Right lung (tissue), 5 donors: ENCODE measurements around the gene HDGFL3. TPM values are rescaled to one million over a fixed set of nuclear protein-coding genes. Genes with fewer than 3 reads are reported as not detected.
"Not testable (repeated sequence)": the region's sequence is repeated elsewhere in the genome, so short reads cannot be mapped to it uniquely, and the experiment has no call there.

Source experiments
- DNase-seq, 2 donors: peaks; one replicate each; pipeline ENCODE4 v3.0.0-alpha.2; 2013
- polyA plus RNA-seq, 5 donors: library from polyadenylated mRNA; unstranded; fragments of 120-200 nt; gene quantifications; one replicate each; pipeline versions ENCODE4 v1.2.1 to v1.2.3, GENCODE V29; 2013; ENCODE audit warnings: inconsistent platforms in 1 of 5, low replicate concordance in 1 of 5; ENCODE audit not compliant: insufficient read length in 5 of 5, insufficient read depth in 1 of 5

HDGFL3 gene
- polyA plus RNA-seq, 5 donors: 80.7 to 117 (median 101) TPM

DNA sequence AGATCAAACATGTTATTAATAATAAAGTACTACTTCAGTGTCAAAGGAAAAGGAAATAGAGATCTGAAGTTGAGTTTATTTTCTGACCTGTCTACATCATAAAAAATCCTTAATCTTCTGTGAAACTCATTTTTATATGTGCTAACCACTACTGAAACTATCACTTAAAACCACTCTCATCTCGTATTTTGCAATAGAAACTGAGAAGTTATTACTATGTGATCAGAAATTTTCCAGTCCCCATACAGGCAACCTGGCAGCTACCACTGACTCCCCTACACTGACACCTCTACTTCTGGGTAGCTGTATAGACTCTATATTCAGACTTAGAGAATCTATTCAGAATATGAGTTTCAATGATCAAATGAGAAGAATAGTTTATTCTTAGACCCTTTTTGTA, 8.3 kb downstream of the HDGFL3 start:
- DNase-seq: no peak

- no peak for DNase-seq
Measured at GRCh38 chr15:83198476-83198875, 9.1 kb downstream of the HDGFL3 start.

- no peak for DNase-seq
Measured at GRCh38 chr15:83194528-83194927, 13.1 kb downstream of the HDGFL3 start.

DNA sequence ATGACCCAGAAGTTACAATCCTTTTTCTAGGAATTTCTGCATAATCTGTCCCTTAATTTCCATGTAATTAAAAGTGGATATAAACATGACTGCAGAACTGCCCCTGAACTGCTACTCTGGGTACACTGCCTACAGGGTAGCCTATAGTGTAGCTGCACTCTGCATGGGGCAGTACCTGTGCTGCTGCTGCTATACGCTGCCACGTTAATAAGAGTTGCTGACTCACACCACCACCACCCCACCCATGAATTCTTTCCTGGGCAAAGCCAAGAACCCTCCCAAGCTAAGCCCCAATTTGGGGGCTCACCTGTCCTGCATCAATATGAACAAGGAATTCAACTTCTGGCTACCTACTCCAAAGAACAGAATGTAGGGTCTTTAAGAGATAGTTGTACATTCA, 13.9 kb downstream of the HDGFL3 start:
- DNase-seq: no peak

DNA sequence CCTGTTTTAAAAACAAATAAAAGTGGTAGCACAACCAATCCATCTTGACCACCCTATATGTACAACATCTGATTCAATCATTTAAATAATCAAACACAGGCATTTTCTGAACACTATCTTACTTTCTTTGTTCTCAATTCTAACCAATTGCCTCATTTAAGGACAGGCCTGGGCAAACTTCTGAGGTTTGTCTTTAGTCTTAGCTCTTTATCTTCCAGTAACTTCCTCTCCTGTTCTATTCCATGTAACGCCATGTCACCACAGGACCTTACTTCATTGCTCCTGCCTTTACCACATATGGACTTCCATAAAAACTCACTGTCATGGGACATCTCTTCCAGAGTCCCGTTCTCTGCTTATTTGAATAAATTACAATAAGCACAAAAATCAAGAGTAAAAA, 14.9 kb downstream of the HDGFL3 start:
- no peak for DNase-seq

DNA sequence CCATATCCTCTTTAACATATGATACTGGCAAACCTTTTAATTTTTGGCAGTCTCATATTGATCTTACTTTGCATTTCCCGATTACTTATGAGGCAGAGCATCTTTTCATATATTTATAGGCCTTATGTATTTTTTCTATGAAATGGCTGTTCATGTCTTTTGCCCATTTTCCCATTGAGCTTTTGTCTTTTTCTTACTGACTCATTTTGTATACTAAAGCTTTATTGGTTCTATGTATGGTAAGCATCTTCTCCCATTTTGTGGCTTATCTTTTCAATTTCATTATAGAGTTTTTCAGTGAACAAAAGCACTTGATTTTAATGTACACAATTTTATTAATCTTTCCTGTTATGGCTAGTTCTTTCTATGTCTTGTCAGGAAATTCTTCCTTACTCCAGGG, 17.2 kb downstream of the HDGFL3 start:
- DNase-seq: no peak

DNA sequence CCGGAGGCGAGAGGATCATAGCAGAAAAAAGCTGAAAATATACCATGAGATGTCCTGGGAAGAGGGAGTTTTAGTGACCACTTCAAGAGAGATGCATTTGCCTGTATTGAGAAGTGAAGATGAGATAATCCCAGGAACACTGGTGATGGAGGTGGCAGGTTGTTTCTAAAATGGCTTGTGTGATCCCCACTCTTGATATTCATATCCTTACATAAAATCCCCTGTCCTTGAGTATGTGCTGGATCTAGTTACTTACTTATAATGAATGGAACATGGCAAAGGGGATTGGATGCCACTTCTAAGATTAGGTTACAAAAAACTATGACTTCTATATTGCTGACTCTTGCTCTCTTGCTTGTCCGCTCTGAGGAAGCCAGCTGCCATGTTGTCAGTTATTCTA, 22.1 kb downstream of the HDGFL3 start:
- no peak for DNase-seq

- no peak for DNase-seq
Measured at GRCh38 chr15:83178869-83179325, 28.7 kb downstream of the HDGFL3 start.

DNA sequence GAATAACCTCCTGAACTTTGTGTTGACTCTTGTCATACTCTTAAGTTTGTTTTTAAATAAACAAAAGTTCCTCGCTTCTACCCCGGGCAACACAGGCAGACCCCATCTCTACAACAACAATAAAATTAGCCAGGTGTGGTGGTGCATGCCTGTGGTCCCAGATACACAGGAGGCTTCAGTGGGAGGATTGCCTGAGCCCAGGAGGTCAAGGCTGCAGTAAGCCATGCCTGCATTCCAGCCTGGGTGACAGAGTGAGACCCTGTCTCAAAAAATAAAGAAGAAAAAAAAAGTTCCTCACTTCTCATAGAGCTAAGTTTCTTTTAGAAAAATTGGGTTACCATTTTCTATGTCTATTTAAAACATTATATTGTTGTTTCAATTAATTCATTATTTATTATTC, 29.2 kb downstream of the HDGFL3 start:
- DNase-seq: no peak

DNA sequence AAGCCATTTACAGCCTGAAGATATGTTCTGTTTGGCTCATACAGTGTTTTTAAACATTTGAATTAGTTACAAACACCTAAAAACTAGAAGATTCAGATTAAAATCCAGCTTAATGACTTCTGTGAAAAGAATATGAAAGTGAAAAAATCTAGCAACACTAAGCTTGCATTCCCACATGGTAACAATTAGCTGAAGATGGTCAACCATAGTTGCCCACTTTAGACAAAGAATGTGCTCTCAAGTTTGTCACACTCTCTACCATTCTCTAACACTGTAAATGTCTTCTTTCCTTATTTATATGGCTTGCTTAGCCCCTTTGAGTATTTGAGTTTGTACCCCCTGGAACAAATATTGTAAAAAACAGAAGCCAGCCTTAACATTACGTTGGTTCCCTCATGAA, 32.7 kb downstream of the HDGFL3 start:
- no peak for DNase-seq

GRCh38 chr15:83170474-83171165, 37.0 kb downstream of the HDGFL3 start:
- no peak for DNase-seq

GRCh38 chr15:83169576-83169975, 38.0 kb downstream of the HDGFL3 start:
- not testable (repeated sequence) for DNase-seq

GRCh38 chr15:83166830-83167229, 40.8 kb downstream of the HDGFL3 start:
- DNase-seq: no peak

DNA sequence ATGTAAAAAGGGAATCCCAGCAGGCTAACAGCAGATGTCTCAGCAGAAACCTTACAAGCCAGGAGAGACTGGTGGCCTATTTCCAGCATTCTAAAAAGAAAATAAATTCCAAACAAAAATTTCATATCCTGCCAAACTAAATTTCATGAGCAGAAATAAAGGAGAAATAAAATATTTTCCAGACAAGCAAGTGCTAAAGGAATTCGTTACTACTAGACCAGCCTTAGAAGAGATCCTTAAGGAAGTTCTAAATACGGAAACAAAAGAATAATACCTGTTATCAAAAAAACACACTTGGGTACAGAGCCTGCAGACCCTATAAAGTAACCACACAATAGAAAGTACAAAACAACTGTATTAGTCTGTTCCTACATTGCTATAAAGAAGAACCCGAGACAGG, 41.4 kb downstream of the HDGFL3 start:
- DNase-seq: no peak

- DNase-seq: no peak
Measured at GRCh38 chr15:83164771-83165404, 42.7 kb downstream of the HDGFL3 start.

DNA sequence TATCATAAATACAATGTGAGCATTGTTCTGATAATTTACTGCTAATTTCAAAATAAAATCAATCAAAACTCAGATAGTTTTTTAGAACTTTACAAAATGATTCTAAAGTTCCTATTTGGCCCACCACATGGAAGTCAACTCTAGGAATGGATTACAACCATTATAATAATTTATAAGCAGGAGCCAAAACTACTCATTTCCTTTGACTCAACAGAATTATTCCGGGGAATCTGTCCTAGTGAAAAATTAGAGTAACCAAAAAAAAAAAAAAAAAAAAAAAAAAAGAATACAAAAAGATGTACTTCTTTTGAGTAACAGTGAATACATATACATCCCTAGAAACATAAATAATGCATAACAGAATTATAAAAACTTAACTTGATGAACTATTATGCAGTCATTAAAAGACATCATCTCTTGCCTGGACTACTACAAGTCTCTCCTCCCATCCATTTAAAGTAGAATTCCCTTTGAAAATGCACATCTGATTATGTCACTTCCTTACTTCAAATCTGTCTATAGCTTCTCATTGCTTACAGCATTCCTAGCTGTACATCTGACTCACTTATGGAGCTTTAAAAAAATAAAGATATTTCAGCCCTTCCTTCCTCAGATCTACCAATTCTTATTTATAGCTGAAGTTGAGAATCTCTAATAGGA, 43.4 kb downstream of the HDGFL3 start:
- no peak for DNase-seq

DNA sequence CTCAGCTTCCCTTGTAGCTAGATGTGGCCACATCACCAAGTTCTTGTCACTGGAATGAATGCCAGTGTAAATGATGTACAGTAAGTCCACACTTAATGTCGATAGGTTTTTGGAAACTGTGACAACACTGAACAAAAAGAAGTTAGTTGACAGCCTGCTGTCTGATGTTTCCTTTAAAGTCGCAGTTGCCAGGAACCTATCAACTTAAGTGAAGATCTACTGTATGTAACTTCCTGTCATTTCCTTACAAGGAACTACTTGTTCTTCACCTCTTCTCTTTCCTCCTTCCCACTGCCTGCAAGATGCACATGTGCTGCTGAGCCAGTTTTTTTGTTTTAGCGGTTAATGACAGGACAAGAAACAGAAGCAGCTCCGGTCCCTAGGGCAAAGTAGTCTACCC, 44.6 kb downstream of the HDGFL3 start:
- DNase-seq: no peak

DNA sequence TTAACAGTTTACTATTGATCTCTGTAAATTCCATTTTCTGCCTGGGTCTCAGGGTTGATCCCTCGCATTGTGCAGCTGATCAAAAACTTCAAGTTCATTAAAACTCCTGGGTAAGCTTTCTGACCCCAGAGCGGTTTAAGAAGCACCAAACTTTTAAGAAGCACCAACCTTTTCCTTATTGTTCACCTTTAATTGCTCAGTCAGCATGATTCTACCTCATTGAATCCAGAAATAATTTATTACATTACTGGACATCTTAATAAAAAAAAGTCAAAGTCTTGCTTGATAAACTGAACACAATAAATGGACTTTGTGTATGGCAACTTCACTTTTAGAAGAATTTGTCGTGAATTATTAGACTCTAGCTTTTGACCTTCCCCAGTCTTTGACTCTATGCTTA, 46.9 kb downstream of the HDGFL3 start:
- no peak for DNase-seq

GRCh38 chr15:83158393-83158792, 49.2 kb downstream of the HDGFL3 start:
- DNase-seq: no peak

DNA sequence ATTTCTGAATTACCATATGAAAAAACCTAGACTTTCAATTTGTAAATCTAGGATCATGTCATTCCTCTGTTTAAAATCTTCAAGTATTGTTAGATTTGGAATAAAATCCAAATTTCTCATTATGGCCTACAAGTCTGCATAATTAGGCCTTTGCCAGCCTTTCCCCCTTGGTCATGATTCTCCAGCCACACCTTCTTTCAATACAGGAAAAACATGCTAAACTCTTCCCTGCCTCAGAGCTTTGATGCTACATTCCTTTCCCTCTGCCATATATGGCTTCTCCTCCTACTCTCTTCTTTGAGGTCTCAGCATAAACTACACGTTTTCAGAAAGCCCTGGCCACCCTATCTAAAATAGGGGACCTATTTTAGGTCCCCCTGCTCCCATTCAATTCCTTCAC, 51.7 kb downstream of the HDGFL3 start:
- no peak for DNase-seq

DNA sequence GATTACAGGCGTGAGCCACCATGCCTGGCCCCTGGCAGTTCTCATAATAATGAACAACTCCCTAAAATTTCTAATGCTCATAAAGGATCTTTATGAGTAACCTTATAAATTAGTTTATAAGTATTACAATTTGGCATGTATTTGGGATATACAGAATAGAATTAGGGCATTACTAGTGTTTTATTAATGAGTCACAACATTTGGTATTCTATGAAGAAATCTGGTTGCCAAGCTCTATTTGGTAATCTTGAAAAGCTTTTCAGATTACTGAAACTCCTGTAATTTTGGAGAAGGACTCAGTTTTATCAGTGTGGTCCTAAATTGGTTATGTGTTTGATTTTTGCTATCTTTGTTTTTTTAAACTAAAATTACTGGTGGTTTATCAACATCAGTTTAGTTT, 54.3 kb downstream of the HDGFL3 start:
- DNase-seq: no peak

DNA sequence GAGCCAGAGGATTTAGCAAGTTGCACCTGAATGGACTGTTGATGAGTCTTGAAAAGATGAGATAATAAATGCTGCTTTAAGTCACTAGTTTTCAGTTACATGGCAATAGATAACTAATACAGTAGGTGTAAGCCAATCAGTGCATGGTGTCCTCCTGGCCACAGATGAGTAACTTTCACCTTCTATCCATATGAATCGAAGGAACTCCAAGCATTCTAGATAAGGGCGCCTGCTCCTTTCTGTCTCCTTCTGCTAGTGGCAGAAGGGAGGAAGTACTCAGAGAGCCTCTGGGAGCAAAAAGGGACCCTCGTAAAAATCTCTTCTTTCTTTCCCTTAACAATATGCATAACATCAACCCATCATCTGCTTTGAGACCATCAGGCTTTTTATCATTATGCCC, 62.9 kb downstream of the HDGFL3 start:
- no peak for DNase-seq

DNA sequence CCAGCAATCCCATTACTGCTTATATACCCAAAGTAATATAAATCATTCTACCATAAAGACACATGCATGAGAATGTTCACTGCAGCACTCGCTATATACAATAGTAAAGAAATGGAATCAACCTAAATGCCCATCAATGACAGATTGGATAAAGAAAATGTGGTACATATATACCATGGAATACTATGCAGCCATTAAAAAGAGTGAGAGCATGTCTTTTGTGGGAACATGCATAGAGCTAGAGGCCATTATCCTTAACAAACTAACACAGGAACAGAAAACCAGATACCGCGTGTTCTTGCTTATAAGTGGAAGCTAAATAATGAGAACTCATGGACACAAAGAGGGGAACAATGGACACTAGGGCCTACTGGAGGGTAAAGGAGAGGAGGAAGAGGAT, 65.5 kb downstream of the HDGFL3 start:
- not testable (repeated sequence) for DNase-seq
